GM19025 (cell line): ENCODE data around the gene BRINP2.

ENCODE experiments used
- ATAC-seq: cut with Tn5 transposase; IDR thresholded peaks from one replicate; pipeline ENCODE4 v1.9.1; 2021; ENCODE audit warnings: mild to moderate bottlenecking, low read depth, moderate library complexity; ENCODE audit not compliant: unreplicated experiment

BRINP2 gene

DNA sequence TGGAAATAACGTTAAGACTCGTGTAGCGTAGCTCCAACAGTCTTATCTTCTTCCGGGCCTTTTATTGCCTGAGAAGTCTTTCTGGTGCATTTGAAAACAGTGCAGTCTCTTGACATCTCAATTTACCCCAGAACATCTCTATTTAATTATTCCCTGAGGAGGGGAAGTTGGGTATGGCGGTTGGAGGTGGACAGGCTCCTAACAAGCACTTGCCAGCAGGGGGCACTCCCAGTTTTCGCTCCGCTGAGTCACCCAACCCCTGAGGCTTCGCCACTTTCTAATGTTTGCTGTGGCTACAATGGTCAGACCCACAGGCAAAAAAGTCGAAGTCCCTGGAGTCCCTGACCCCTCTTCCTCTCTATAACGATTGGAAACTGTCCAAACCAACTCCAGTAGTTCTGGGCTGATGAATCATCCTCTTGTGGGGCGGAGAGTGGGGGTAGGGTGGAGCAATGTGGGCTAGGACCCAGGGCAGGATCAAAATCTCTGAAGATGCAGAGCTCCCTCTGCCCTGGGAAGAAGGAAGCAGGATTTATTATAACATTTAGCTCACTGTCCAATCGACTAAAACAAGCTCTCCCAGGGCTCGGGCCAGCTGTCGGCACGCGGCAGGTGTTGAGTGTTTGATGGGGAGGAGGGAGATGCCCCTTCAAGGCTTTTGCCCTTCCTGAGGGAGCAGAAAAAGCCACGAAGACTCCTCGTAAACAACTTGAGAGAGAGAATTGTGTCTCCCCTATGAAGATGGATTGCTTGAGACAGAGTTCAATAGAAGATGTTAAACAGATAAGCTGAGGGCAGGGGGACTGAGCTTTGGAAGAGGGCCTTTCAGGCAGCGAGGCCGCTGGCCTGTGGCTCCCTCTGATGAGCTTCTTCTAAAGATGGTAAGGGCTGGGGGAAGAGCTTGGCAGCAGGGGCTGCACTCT is 85.7 kb downstream of the BRINP2 start:
- ATAC-seq = no peak

DNA sequence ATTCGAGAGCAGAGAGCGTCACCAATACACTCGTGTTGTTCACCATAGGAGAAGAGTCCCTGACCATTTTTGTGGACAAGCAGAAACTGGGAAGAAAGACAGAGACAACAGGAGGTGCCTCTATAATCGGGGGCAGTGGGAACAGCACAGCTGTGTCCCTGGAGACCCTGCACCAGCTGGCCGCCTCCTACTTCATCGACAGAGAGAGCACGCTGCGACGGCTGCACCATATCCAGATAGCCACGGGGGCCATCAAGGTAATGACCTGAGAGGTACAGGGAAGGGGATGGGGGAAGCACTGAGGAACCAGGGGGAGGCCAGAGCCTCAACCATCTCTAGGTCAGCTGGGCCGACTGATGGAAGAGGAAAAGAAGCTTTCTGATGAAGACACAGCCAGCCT is 86.4 kb downstream of the BRINP2 start:
- no peak for ATAC-seq

DNA sequence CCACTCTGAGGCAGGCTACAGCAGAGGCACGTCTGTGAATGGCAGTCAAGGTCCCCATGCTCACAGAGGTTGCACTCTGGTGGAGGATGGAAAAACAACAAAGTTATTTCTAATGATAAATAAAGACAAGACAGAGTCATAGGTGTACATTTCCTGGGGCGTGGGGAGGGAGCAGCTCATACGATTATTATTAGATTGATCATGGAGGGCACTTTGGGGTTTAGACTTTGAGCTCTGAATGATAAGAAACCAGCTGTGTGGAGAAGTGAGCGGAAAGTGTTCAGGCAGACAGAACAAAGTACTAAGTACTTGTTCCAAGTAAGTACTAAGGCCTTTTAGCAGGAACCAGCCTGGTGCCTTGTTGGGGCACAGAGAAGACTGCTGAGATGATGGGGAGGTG is 86.8 kb downstream of the BRINP2 start:
- ATAC-seq = no peak

DNA sequence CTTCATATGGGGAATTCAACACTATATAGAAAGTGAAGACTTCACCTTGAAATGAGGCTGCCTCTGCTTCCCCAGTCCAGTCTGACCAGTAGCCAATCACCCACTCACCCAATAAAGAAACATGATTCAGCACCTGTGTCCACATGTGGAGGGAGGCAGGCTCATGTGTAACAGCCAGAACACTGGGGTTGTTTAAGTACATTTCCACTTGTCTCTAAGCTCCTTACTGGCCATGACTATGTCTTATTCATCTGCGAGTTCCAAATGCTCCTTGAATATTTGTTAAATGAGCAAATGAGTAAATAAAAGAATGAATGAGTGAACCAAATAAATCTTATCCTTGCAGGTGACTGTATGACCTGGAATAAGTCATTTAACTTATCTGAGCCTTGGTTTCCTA is 100.1 kb downstream of the BRINP2 start:
- no peak for ATAC-seq

DNA sequence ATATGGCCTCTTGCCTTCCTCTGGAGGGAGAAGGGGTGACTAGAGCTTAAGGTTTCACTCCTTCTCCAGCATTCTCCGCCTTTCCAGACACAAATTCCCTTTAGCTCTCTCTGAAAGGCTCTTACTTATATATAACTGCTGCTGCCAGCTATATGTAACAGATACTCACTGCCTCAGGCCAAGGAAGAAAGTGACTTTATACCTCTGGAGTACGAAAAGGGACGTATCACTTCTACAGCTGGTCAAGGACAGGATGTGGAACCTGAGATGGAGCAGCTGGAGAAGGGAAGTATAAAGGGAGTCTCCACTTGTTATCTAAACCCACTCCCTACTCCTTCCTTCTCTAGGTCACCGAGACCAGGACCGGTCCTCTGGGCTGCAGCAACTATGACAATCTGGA is 102.4 kb downstream of the BRINP2 start:
- ATAC-seq = no peak

DNA sequence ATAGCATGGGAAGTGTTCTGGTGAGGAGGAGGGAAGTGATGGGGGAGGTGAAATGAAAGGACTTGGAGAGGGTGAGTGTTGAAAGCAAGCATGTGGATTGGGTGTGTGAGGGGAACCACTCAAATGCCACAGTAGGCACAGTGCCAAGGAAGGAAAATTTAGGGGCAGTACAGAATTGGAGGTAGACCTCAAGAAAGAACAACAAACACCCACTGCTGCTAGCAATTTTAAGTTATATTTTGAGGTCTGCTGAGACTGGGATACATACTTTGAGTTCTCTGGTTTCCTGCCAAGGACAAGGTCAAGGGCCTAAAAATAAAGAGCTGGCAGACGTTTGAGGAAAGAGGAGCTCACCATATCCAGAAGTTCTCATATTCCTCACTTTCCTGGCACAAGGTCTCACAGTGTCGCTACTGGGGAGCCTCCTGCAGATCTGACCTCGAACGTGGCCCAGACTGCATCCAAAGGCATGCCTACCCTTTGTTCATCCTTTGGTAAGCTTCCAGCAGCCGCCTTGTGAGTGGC is 104.0 kb downstream of the BRINP2 start:
- no peak for ATAC-seq

DNA sequence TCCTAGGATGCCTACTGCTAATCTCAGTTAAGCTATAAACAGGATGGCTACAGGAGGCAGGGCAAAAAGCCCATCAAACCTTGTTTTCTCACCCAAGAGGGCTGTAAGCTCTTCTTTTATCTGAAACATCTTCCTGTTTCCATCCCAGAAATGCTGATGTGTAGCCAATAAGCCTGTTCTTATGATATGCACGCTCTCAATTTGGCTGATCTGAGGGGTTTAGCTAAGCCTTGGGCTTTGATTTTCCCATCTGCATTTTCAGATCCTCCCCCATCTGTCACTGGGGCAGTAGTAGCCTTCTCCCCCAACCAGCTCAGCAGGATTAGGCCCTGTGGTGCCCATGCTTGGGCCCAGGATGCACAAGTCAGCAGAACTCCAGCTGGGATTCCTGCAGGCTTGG is 105.0 kb downstream of the BRINP2 start:
- ATAC-seq = no peak

DNA sequence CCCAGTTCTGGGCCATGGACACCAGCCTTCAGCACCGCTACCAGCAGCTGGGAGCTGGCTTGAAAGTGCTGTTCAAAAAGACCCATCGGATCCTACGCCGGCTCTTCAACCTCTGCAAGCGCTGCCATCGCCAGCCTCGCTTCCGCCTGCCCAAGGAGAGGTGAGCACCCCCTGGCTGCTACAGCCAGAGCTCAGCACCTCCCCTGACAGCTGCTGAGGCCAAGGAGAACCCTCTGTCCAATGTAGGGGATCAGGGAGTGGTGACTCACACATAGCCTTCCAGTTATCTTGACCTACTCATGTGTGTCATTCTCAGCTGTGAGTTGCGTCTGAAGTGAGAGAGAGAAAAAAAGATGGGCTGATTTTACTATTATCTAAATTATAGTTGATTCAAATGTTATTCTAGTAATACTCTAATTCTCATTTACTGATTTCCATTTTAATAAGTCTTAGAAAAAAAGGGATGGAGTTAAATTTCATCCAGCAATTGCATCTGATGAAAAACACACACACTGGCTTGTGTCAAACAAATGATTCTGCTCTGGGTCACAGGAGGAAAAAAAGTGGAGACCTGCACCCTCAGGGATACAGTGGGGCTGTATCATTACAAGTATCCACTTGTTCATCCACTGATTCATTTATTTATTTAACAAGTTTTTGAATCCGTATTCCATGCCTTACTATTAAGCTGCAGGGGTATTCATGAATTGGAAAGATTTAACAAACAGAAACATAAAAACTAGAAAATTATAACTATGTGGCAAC is 108.0 kb downstream of the BRINP2 start:
- no peak for ATAC-seq

DNA sequence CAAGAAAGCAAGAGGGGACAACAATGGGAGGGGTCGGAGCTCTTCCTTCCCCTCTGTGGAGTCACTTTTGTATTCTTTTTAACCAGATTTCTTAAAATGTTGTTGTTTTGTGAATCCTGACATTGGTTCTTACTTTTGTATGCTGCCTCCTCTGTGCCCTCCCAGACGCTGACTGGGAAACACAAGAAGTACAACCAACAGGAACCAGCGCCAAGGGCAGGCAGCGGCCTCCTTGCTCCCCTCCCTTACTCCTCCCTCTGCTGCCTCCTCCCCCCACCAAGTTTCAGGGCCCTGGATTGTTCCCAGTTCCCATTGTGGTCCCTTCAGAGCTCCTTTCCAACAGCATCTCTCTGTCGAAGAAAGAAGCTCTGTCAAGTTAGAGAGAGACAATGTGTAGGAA is 111.1 kb downstream of the BRINP2 start:
- ATAC-seq = no peak

DNA sequence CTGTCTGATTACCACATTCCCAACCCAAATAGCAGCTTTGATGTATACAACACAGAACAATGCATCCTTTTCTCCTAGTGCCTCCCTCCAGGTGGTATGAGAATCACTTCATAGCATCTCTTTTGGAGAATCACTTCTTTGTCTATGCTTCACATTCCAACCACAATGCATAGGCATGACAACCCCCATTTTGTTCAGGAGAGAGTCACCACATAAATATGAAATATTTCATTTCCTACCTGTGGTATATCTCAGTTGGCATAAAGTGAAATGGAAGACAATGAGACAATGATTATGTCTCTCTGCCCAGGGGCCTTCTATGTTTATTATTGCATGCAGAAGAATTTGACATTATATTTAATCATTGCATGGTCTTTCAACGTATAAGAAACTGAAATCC is 112.2 kb downstream of the BRINP2 start:
- no peak for ATAC-seq

DNA sequence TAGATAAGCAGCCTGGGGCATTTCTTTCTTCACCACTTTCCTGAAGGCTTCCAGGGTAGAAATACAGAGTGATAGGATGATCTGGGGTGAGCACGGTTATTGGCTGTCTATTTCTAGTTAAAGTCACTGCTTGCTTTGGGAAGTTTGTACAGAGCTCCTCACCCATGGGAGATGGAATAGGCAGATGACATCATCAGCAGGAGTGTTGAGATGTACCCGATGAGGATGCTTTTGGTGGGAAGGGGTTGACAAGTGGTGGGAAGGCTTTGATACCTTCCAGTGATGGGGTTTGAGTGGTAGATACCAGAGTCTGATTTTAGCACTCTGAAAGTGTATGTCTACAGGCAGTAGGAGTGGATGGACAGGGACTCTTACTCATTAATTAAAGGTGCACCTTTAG is 112.6 kb downstream of the BRINP2 start:
- no peak for ATAC-seq

DNA sequence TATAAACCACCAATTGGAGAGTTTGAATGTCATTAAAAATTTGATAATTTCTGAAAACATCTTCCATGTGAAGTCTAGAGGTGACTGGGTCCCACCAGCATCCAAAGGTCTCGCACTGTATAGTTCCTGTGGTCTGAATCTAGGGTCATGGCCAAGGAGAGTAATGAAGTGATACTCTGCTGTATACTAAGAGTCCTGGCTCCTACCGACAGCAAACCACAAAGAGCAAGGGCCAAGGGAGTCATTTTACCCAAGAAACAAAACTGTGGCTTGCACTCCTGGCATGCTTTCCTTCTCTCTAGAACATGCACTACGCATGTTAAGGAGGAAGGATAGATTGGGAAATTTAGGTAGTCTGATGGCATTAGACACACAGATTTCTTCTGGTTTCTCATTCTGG is 115.6 kb downstream of the BRINP2 start:
- ATAC-seq = no peak

DNA sequence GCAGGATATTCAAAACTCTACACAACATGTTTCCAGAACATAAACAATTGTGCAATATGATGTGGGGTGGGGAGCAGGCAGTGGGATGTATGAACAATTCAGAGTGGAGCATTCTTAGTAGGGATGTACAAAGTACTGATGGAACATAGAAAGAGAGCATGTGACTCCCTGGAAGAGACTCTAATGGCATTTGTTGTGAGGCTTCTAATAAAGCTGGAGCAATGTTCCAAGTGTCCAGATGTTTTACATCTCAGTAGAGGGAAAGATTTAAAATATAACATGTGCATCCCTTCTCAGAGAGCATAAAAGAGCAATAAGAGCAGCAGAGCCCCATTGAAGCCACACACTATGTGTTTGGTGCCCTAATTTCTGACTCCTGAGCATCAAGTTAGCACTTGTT is 116.5 kb downstream of the BRINP2 start:
- no peak for ATAC-seq

DNA sequence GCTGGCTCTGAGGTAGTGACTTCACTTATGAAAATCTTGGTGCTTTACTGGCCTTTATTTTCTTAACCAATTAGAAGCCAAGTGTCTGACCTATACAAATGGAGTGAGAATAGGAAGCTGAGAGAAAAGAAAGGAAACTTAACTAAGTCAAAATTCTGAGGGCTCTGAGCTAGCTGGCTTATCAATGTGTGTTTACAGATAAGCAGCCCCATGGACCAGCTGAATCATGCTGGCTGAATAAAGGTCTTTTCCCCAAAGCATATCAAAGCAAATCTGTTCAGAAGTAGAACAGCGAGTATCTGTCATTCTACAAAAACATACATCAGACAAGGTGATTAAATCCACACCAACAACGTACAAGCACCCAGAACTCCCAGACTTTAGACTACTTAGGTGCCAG is 117.2 kb downstream of the BRINP2 start:
- ATAC-seq = no peak

DNA sequence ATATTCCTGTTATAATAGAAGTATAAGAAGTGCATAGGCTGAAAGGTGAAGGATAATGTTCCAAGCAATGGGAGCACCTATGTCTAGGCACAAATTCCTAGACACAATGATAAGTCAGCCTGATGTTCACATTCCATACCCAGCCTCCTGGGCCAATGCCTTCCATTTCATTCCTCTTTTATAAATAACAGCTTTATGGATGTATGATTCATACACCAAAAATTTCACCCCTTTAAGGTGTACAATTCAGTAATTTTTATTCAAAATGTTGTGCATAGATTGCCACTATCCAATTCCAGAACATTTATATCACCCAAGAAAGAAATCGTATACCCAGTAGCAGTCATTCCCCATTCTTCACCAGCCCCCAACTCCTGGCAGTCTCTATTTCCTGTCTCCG is 118.8 kb downstream of the BRINP2 start:
- no peak for ATAC-seq

DNA sequence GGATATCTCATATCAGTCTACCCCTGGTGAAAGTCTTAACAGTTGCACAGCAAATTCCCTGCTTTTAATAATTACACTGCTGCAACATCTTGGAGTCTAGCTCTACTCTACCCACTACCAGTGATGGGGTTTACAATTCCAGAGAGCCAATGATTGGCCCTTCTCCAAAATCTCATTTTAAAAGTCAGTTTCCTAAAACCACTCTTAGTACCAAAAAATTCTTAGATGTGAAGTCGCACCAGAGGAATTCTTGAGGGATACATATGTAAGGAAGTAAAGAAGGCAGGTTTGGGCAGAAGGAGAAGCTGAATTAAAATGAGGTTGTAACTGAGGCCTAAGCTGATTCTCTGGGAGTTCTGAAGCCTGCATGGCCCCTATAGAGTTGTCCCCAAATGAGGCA is 129.7 kb downstream of the BRINP2 start:
- ATAC-seq = no peak

DNA sequence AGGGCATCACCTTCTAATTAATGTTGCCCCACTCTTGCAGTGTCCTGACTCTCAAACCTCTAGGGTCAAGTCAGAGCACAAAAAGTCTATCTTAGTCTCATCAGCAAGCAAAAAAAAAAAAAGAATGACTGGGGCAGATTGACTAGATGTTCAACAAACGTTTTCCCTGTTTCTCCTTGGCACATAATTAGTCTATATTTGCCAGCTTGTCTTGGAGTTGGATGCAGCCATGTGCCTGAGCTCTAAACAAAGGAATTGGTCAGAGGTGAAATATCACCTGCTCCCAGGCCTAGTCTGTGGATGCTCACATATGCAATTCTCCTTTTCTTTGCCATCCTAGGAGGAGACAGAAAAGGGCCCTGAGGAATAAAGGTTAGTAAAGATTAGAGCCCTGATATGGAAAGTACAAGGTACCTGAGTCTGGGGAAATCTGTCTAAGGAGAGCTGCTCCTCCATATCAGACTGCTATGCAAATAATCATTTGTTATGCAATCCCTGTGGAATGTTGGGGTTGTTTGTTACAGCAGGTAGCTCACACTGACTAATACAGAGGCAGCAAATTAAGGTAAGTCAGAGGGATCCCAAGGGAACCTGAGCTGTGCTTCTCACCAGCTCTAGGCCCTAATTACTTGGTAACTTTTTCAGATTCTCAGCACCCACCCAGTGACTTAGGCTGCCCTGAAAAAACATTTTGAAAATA is 130.8 kb downstream of the BRINP2 start:
- no peak for ATAC-seq

DNA sequence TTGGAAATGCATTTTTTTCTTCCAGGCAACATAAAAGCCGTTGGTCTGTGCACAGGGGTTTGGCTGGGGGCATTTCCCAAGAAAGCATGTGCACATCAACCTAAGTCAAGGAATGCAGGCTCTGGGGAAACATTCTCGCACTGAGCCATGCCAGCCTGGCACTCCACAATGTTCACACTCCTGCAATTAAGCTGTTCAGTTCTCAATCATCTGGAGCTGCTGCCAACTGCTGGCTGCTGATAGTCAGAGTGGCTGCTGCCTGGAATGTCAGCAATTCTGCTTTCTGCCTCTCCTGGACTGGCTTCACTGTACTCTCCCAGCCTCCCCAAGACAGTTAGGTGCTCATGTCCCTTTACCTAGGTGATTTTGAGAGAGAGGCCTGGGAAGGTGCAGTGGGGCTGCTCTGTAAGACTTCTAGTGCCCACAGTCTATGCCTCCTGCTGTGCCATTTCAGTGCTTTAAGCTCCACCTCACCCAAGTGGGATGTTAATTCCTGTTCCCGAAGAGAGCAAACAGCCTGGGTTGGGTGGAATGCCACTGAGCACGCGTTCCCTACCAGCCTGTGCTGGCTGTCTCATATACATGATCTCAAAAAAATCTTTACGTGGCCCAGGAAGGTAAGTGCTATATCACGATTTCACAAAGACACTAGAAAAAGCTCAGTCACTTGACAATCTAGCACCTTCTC is 131.7 kb downstream of the BRINP2 start:
- ATAC-seq = no peak

DNA sequence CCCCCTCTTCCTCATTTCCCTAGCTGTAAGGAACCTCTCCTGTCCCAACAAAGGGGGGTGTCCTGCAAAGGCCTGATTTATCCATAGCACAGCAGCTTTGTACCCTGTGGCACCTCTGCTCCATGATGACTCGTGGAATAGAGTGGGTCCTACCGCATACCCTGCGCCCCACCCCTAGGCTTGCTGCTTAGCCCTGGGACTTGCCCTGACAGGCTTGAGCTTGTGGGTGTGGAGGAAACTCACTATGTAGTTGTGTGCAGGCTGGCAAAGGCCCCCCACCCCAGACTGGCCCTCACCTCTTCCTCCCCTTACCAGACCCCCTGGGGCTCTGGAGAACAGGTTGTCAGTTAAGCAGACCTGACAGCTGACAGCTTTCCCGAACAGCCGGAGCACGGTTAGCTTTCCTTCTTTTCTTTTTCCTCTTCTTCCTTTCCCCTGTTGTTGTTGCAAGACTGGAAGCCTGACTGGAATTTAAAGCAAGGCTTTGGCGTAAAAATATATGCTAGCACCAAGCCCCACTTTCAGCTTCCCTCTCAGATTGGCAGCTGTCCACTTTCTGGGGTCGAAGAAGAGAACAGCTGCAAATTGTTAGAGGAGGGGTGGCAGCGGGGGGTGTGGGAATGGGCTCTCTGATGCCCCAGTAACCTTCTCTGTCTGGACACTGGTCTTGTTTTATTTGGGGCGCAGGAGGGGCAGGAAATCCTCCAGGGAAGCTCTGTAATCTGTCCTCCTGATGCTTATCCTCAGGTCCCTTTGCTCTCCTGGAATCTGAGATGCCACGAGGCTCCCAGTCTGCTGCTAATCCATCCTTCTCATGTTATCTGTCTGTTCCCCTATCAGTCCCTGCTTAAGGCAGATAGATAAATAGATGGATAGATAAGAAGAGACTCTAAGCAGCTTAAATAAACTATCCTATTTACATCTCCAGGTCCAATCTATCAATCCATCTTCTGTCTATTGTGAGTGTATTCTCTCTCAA is 134.6 kb downstream of the BRINP2 start:
- ATAC-seq = no peak
